ENCODE data around the gene UMPS. TPM values are rescaled to one million over a fixed set of nuclear protein-coding genes. Genes with fewer than 3 reads are reported as not detected.

UMPS gene
- polyA plus RNA-seq, 1 of the 3 experiments (the other 2 are of a cell fraction): 25.1 TPM

DNA sequence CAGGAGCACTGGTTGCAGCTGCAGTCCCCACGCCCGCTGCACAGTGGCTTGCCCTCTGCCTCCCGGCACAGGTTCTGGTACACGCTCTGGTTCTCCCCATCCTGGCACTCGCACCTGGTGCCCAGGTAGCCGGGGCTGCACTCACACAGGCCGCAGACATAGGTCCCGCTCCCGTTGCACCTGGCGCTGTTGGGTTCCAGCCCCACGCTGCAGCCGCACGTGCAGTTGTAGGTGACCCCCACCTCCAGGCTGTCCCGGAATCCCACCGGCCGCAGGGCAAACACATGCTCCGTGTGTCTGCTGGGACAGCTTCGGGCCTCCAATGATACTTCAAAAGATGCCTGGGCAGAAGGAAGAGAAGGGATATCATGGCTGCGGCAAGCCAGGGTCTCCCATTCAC, 66.2 kb downstream of the UMPS start:
- peaks cover 4% of the 10 kb centered on the region; the same call in 1 of the 2 replicates for H3K79me2 ChIP-seq (ENCODE audit: insufficient read depth)
- H4K20me1 ChIP-seq (ENCODE audit: insufficient read depth): no peaks in the 10 kb centered on the region
- no peaks in the 10 kb centered on the region for H3K27me3 ChIP-seq (ENCODE audit: insufficient read depth)
- H2AFZ ChIP-seq (ENCODE audit: low read depth): no peak overlapping the region
- no peak overlapping the region for H3K4me2 ChIP-seq
- H3K9me3 ChIP-seq: no peaks in the 10 kb centered on the region
- POLR2A ChIA-PET: no interaction called here
- H3K9me2 ChIP-seq: no peaks in the 10 kb centered on the region
- no peak overlapping the region; a peak in 1 of 4 replicates for H3K27ac ChIP-seq (ENCODE audit: low read depth in 2 of 2, low read length in 1 of 2)
- H3K4me1 ChIP-seq (ENCODE audit: control insufficient read depth in 1 of 2, insufficient read depth in 2 of 2, low read depth in 1 of 2, low read length in 1 of 2): peaks cover 24 to 46% of the 10 kb centered on the region in 2 experiments
- CTCF ChIA-PET: interaction anchor here (0.9 to 1.5 kb wide), 5 partner anchors 8 to 93 kb away, joined by 3 to 5 read pairs (median 3); no protein-coding TSS in a partner anchor
- H3F3A ChIP-seq (replicated peaks; ENCODE audit: insufficient read depth): peaks cover 7% of the 10 kb centered on the region
- WGBS (ENCODE audit: low lambda C conversion rate): 96% methylated on average over 10 of the region's 19 CpGs
- H3K9ac ChIP-seq: no peak overlapping the region
- peaks cover 37 to 65% of the 10 kb centered on the region in 2 experiments for H3K36me3 ChIP-seq (replicated peaks in 1 of 2; ENCODE audit: control insufficient read depth in 1 of 2, insufficient read depth in 2 of 2, low read length in 1 of 2)
- TF ChIP-seq, protein P1, sequence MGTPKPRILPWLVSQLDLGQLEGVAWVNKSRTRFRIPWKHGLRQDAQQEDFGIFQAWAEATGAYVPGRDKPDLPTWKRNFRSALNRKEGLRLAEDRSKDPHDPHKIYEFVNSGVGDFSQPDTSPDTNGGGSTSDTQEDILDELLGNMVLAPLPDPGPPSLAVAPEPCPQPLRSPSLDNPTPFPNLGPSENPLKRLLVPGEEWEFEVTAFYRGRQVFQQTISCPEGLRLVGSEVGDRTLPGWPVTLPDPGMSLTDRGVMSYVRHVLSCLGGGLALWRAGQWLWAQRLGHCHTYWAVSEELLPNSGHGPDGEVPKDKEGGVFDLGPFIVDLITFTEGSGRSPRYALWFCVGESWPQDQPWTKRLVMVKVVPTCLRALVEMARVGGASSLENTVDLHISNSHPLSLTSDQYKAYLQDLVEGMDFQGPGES (IDR thresholded peaks at IDR 0.05; ENCODE audit: low read depth, low read length): no peak
- TF ChIP-seq, protein P2, sequence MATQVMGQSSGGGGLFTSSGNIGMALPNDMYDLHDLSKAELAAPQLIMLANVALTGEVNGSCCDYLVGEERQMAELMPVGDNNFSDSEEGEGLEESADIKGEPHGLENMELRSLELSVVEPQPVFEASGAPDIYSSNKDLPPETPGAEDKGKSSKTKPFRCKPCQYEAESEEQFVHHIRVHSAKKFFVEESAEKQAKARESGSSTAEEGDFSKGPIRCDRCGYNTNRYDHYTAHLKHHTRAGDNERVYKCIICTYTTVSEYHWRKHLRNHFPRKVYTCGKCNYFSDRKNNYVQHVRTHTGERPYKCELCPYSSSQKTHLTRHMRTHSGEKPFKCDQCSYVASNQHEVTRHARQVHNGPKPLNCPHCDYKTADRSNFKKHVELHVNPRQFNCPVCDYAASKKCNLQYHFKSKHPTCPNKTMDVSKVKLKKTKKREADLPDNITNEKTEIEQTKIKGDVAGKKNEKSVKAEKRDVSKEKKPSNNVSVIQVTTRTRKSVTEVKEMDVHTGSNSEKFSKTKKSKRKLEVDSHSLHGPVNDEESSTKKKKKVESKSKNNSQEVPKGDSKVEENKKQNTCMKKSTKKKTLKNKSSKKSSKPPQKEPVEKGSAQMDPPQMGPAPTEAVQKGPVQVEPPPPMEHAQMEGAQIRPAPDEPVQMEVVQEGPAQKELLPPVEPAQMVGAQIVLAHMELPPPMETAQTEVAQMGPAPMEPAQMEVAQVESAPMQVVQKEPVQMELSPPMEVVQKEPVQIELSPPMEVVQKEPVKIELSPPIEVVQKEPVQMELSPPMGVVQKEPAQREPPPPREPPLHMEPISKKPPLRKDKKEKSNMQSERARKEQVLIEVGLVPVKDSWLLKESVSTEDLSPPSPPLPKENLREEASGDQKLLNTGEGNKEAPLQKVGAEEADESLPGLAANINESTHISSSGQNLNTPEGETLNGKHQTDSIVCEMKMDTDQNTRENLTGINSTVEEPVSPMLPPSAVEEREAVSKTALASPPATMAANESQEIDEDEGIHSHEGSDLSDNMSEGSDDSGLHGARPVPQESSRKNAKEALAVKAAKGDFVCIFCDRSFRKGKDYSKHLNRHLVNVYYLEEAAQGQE (IDR thresholded peaks at IDR 0.05; ENCODE audit: low read depth, low read length): no peak
- TF ChIP-seq GATA2 (CRISPR knock-in tag; IDR thresholded peaks at IDR 0.05): no peak
- TF ChIP-seq, protein P3, sequence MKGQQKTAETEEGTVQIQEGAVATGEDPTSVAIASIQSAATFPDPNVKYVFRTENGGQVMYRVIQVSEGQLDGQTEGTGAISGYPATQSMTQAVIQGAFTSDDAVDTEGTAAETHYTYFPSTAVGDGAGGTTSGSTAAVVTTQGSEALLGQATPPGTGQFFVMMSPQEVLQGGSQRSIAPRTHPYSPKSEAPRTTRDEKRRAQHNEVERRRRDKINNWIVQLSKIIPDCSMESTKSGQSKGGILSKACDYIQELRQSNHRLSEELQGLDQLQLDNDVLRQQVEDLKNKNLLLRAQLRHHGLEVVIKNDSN (IDR thresholded peaks at IDR 0.05; ENCODE audit: borderline replicate concordance, low read depth): no peak
- no peak for TF ChIP-seq SMC3 (IDR thresholded peaks at IDR 0.05; ENCODE audit: low read depth, low read length)
- TF ChIP-seq, protein P4, sequence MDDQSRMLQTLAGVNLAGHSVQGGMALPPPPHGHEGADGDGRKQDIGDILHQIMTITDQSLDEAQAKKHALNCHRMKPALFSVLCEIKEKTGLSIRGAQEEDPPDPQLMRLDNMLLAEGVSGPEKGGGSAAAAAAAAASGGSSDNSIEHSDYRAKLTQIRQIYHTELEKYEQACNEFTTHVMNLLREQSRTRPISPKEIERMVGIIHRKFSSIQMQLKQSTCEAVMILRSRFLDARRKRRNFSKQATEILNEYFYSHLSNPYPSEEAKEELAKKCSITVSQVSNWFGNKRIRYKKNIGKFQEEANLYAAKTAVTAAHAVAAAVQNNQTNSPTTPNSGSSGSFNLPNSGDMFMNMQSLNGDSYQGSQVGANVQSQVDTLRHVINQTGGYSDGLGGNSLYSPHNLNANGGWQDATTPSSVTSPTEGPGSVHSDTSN (IDR thresholded peaks at IDR 0.05): no peak
- TF ChIP-seq ELF1 (IDR thresholded peaks at IDR 0.05): no peak
- no peak for TF ChIP-seq RCOR1 (IDR thresholded peaks at IDR 0.05; ENCODE audit: low read length)
- no peak for TF ChIP-seq RFX5 (IDR thresholded peaks at IDR 0.05; ENCODE audit: low read length)
- TF ChIP-seq NRF1 (IDR thresholded peaks at IDR 0.05; ENCODE audit: low read depth, low read length): no peak
- no peak for TF ChIP-seq MEF2A (IDR thresholded peaks at IDR 0.05; ENCODE audit: borderline replicate concordance, low read depth)
- TF ChIP-seq, protein P5, sequence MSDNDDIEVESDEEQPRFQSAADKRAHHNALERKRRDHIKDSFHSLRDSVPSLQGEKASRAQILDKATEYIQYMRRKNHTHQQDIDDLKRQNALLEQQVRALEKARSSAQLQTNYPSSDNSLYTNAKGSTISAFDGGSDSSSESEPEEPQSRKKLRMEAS (IDR thresholded peaks at IDR 0.05; ENCODE audit: low read depth): no peak
- no peak for TF ChIP-seq YY1 (IDR thresholded peaks at IDR 0.05; ENCODE audit: low read depth)
- TF ChIP-seq FOXM1 (IDR thresholded peaks at IDR 0.05; ENCODE audit: low read depth): no peak
- no peak for TF ChIP-seq GABPA (IDR thresholded peaks at IDR 0.05; ENCODE audit: low read depth)
- no peak overlapping the region for H3K4me3 ChIP-seq (ENCODE audit: low read depth in 2 of 2, low read length in 1 of 2)
- DNase-seq: no peak
